ENCODE data around the gene DIABLO. TPM values are rescaled to one million over a fixed set of nuclear protein-coding genes. Genes with fewer than 3 reads are reported as not detected.

DIABLO gene
- total RNA-seq, 2 donors from 2014 or later, result 77.5 to 81.0 TPM

- no peaks in the 10 kb centered on the region for H3K9me3 Mint-ChIP-seq
- no peak within 1 kb of the TSS for H3K4me3 Mint-ChIP-seq
- Histone ChIP-seq H3K9ac (ENCODE audit: extremely low read depth, low read length, poor library complexity, severe bottlenecking) (no peak within 1 kb of the TSS), H3K36me3 (ENCODE audit: control insufficient read depth, insufficient read depth, low read length) (no peaks in the 10 kb centered on the region), H3K4me1 (ENCODE audit: control insufficient read depth, insufficient read depth, low read length) (no peaks in the 10 kb centered on the region), H3K27me3 (ENCODE audit: control insufficient read depth, insufficient read depth, low read length, poor library complexity, severe bottlenecking) (no peaks in the 10 kb centered on the region), H3K27ac (ENCODE audit: low read depth, low read length) (no peak within 1 kb of the TSS), H3K9me3 (ENCODE audit: control insufficient read depth, low read length) (no peaks in the 10 kb centered on the region), H3K4me3 (ENCODE audit: low read length) (no peak within 1 kb of the TSS)
- WGBS, 2 experiments (ENCODE audit: insufficient coverage in 1 of 2, insufficient read length in 1 of 2), result 93 to 98% methylated on average over 14 to 17 of the region's 17 CpGs
- H3K4me1 Mint-ChIP-seq, result no peaks in the 10 kb centered on the region
- no peak for DNase-seq
- TF ChIP-seq CTCF (conservative IDR thresholded peaks at IDR 0.05), result no peak
- no peaks in the 10 kb centered on the region for H3K27me3 Mint-ChIP-seq (ENCODE audit: insufficient read depth)
- no peak within 1 kb of the TSS for H3K27ac Mint-ChIP-seq
- H3K36me3 Mint-ChIP-seq (ENCODE audit: low read depth), result no peaks in the 10 kb centered on the region
Observed at GRCh38 chr12:122174155-122174845, 51.6 kb downstream of the DIABLO start, which contains the start of gene IL31. Gene IL31, minus strand, starts transcription at chr12:122174221. Its CDS starts 49 bp downstream, at chr12:122174172.

GRCh38 chr12:122172262-122172939 is 53.5 kb downstream of the DIABLO start:
- no peaks in the 10 kb centered on the region for H3K36me3 Mint-ChIP-seq (ENCODE audit: low read depth)

GRCh38 chr12:122171399-122171798 is 54.5 kb downstream of the DIABLO start:
- Mint-ChIP-seq H3K9me3 (no peaks in the 10 kb centered on the region), H3K4me3 (no peak overlapping the region), H3K4me1 (no peaks in the 10 kb centered on the region), H3K27me3 (ENCODE audit: insufficient read depth) (no peaks in the 10 kb centered on the region), H3K27ac (no peak overlapping the region), H3K36me3 (ENCODE audit: low read depth) (no peaks in the 10 kb centered on the region)
- no peak for TF ChIP-seq CTCF (conservative IDR thresholded peaks at IDR 0.05)
- DNase-seq, result no peak
- no peaks in the 10 kb centered on the region for H3K9me3 ChIP-seq (ENCODE audit: control insufficient read depth, low read length)
- H3K36me3 ChIP-seq (ENCODE audit: control insufficient read depth, insufficient read depth, low read length), result no peaks in the 10 kb centered on the region
- no peak overlapping the region for H3K27ac ChIP-seq (ENCODE audit: low read depth, low read length)
- no peak overlapping the region for H3K4me3 ChIP-seq (ENCODE audit: low read length)
- WGBS, 2 experiments (ENCODE audit: insufficient coverage in 1 of 2, insufficient read length in 1 of 2), result 80 to 91% methylated on average over 1 to 4 of the region's 5 CpGs
- H3K27me3 ChIP-seq (ENCODE audit: control insufficient read depth, insufficient read depth, low read length, poor library complexity, severe bottlenecking), result no peaks in the 10 kb centered on the region
- no peaks in the 10 kb centered on the region for H3K4me1 ChIP-seq (ENCODE audit: control insufficient read depth, insufficient read depth, low read length)
- no peak overlapping the region for H3K9ac ChIP-seq (ENCODE audit: extremely low read depth, low read length, poor library complexity, severe bottlenecking)

More at GRCh38 chr12:122172262-122172939, 53.5 kb downstream of the DIABLO start:
- TF ChIP-seq CTCF (conservative IDR thresholded peaks at IDR 0.05), result no peak
- H3K4me1 Mint-ChIP-seq, result no peaks in the 10 kb centered on the region
- no peaks in the 10 kb centered on the region for H3K9me3 Mint-ChIP-seq
- Histone ChIP-seq H3K27me3 (ENCODE audit: control insufficient read depth, insufficient read depth, low read length, poor library complexity, severe bottlenecking) (no peaks in the 10 kb centered on the region), H3K27ac (ENCODE audit: low read depth, low read length) (no peak overlapping the region), H3K4me3 (ENCODE audit: low read length) (no peak overlapping the region), H3K9ac (ENCODE audit: extremely low read depth, low read length, poor library complexity, severe bottlenecking) (no peak overlapping the region), H3K4me1 (ENCODE audit: control insufficient read depth, insufficient read depth, low read length) (no peaks in the 10 kb centered on the region), H3K9me3 (ENCODE audit: control insufficient read depth, low read length) (no peaks in the 10 kb centered on the region), H3K36me3 (ENCODE audit: control insufficient read depth, insufficient read depth, low read length) (no peaks in the 10 kb centered on the region)
- DNase-seq, result no peak
- 90 to 93% methylated on average over 12 to 16 of the region's 17 CpGs for WGBS, 2 experiments (ENCODE audit: insufficient coverage in 1 of 2, insufficient read length in 1 of 2)
- H3K27me3 Mint-ChIP-seq (ENCODE audit: insufficient read depth), result no peaks in the 10 kb centered on the region
- H3K4me3 Mint-ChIP-seq, result no peak overlapping the region
- H3K27ac Mint-ChIP-seq, result no peak overlapping the region

Data from endodermal cell (in vitro differentiated cells).